A673 (cell line): Measurements from ENCODE around the gene UBXN6.

Experiments
- CTCF ChIP-seq: fragments of 300-800, 200-600 bp; sonication (generic); conservative IDR thresholded peaks from 2 replicates; pipeline ENCODE4 v1.5.1; 2017; ENCODE audit warnings: low read depth, mild to moderate bottlenecking, antibody characterized with exemption, low read length, moderate library complexity, mixed read lengths
- EZH2 ChIP-seq: fragments of 200-600 bp; sonication (generic); IDR thresholded peaks from 2 replicates; pipeline ENCODE4 v1.6.1; 2017; ENCODE audit warnings: borderline replicate concordance, low read depth, mild to moderate bottlenecking, mixed read lengths, antibody characterized with exemption, low read length; ENCODE audit not compliant: poor library complexity, severe bottlenecking

GRCh38 chr19:4494691-4495064 lies 37.1 kb upstream of the UBXN6 start:
- TF ChIP-seq CTCF (no peak), EZH2 (no peak)
